Measurements from ENCODE around the gene BRINP3. TPM values are rescaled to one million over a fixed set of nuclear protein-coding genes. Genes with fewer than 3 reads are reported as not detected.

BRINP3 gene
- total RNA-seq (2021) = not detected in 2 replicates
- long read RNA-seq = 0 reads

- no peak within 1 kb of the TSS for H3K56ac ChIP-seq (ENCODE audit: insufficient read length, low read depth, low read length)
- Mint-ChIP-seq H3K27me3 (ENCODE audit: low read depth) (peaks cover 79% of the 10 kb centered on the region), H3K27ac (peak within 1 kb of the TSS in 2 of 3 experiments; percentile 50 to 97; a peak in 5 of 7 replicates), H3K9me3 (no peaks in the 10 kb centered on the region), H3K4me3 (peak within 1 kb of the TSS; percentile 81 to 99), H3K36me3 (ENCODE audit: insufficient read depth in 1 of 3, low read depth in 3 of 3) (no peaks in the 10 kb centered on the region), H3K4me1 (peaks cover 45 to 47% of the 10 kb centered on the region in 2 experiments)
- H3K9ac ChIP-seq (ENCODE audit: extremely low read depth, insufficient read length, low read length) = peak within 1 kb of the TSS; percentile 3
- H3K4ac ChIP-seq (ENCODE audit: low read depth, low read length) = no peak within 1 kb of the TSS
- no peaks in the 10 kb centered on the region for H3K4me1 ChIP-seq (ENCODE audit: insufficient read depth, low read length)
- H3K79me1 ChIP-seq (ENCODE audit: insufficient read depth, low read depth, low read length, poor library complexity, severe bottlenecking) = no peaks in the 10 kb centered on the region
- no peak within 1 kb of the TSS for H3K18ac ChIP-seq (ENCODE audit: insufficient read length, low read depth, low read length)
- H3K4me2 ChIP-seq (ENCODE audit: insufficient read depth, insufficient read length, low read length) = peak within 1 kb of the TSS; percentile 95
- no peak within 1 kb of the TSS for H2BK12ac ChIP-seq (ENCODE audit: insufficient read length, low read depth, low read length)
- H2BK15ac ChIP-seq (ENCODE audit: low read depth, low read length) = no peak within 1 kb of the TSS
- H4K91ac ChIP-seq (ENCODE audit: insufficient read length, low read depth, low read length) = no peak within 1 kb of the TSS
- no peak within 1 kb of the TSS for H2BK20ac ChIP-seq (ENCODE audit: low read depth, low read length, poor library complexity, severe bottlenecking)
- H2BK120ac ChIP-seq (ENCODE audit: low read depth, low read length, poor library complexity, severe bottlenecking) = no peak within 1 kb of the TSS
- H4K20me1 ChIP-seq (ENCODE audit: control insufficient read depth, insufficient read depth, insufficient read length) = no peaks in the 10 kb centered on the region
- DNase-seq = no peak
- WGBS (ENCODE audit: extremely low coverage, insufficient read length, low lambda C conversion rate) = no CpG with 5 or more reads among the region's 4 CpGs
- peaks cover 20% of the 10 kb centered on the region; the same call in 1 of the 2 replicates for H3K27me3 ChIP-seq (ENCODE audit: insufficient read depth, low read length)
- 0 out of 2 replicates have a peak within 1 kb of the TSS, but pooled peaks have one; percentile 61 for H3K14ac ChIP-seq (ENCODE audit: insufficient read depth, low read length)
- H3K79me2 ChIP-seq (ENCODE audit: insufficient read depth, low read length) = no peaks in the 10 kb centered on the region
- no peak within 1 kb of the TSS for H3K27ac ChIP-seq (ENCODE audit: insufficient read length, low read depth, low read length)
- H3K9me3 ChIP-seq (ENCODE audit: control insufficient read depth, low read depth, low read length) = no peaks in the 10 kb centered on the region
- no peak within 1 kb of the TSS for H4K8ac ChIP-seq (replicated peaks; ENCODE audit: insufficient read length, low read depth, low read length)
- H3T11ph ChIP-seq (ENCODE audit: low read length) = no peak within 1 kb of the TSS
- peak within 1 kb of the TSS; percentile 18 for H2AFZ ChIP-seq (ENCODE audit: low read length)
- H4K5ac ChIP-seq (ENCODE audit: insufficient read length, low read depth, low read length) = no peak within 1 kb of the TSS
- peaks cover 33% of the 10 kb centered on the region for H3K23me2 ChIP-seq (ENCODE audit: insufficient read length, low read depth, low read length, poor library complexity, severe bottlenecking)
- no peak for TF ChIP-seq CTCF (conservative IDR thresholded peaks at IDR 0.05)
- H2BK5ac ChIP-seq (ENCODE audit: insufficient read length, low read length) = no peak within 1 kb of the TSS
- no peak within 1 kb of the TSS for H2AK5ac ChIP-seq (ENCODE audit: insufficient read length, low read length)
- no peak within 1 kb of the TSS for H3K23ac ChIP-seq (ENCODE audit: insufficient read length, low read depth, low read length)
Observed at GRCh38 chr1:190477762-190478148, at the start of gene BRINP3. Gene BRINP3, minus strand, starts transcription at chr1:190477864.
